Activated CD4-positive, alpha-beta T cell treated with anti-CD3 and anti-CD28 coated beads, Interleukin-2, Interleukin-6, amounts not matched to agents 100 ng/mL and 50 ng/mL, durations not matched to agents 16 hours and 8 hours (primary cell): ENCODE results near the gene GPR157.
"Not testable (repeated sequence)": the region's sequence is repeated elsewhere in the genome, so short reads cannot be mapped to it uniquely, and the experiment has no call there.

ENCODE experiments used
- DNase-seq: peaks from one replicate; pipeline ENCODE4 v3.0.0-alpha.2; 2020

GPR157 gene

GRCh38 chr1:9115351-9116205 lies 13.3 kb downstream of the GPR157 start:
- no peak for DNase-seq

- DNase-seq = no peak
Observed at GRCh38 chr1:9112961-9113880, 15.7 kb downstream of the GPR157 start.

GRCh38 chr1:9111957-9112356 lies 16.9 kb downstream of the GPR157 start:
- DNase-seq = peak; percentile 52

GRCh38 chr1:9111357-9111691 lies 17.6 kb downstream of the GPR157 start:
- DNase-seq = no peak

- DNase-seq = peak; percentile 88
Observed at GRCh38 chr1:9110669-9111356, 18.1 kb downstream of the GPR157 start.

- DNase-seq = no peak
Observed at GRCh38 chr1:9108056-9108665, 20.7 kb downstream of the GPR157 start.

- no peak for DNase-seq
Observed at GRCh38 chr1:9107136-9107535, 21.8 kb downstream of the GPR157 start.

GRCh38 chr1:9106286-9106685 lies 22.6 kb downstream of the GPR157 start:
- DNase-seq = no peak

DNA sequence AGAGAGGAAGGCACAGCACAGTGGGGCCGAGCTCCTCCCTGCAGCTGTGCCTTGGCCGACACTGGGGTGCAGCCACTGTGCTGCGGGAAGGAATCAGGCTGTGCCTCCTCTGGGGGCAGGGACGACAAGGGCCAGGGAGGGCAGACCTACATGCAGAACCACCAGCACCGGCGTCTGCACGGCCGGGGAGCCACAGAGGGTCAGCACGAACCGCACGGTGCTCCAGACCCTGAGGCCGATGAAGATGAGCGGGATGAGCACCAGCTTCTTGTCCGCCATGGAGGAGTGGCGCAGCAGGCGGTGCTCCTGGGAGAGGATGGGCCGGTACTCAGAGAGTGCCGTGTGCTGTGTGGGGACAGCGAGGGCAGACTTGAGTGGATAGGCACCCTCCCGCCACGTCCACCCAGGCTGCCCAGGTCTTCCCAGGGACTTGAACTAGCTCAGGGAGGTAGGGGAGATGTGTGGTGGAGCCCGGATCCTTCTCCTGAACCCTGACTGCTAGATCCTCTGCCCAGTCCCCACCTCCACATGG lies 23.5 kb downstream of the GPR157 start:
- no peak for DNase-seq

DNA sequence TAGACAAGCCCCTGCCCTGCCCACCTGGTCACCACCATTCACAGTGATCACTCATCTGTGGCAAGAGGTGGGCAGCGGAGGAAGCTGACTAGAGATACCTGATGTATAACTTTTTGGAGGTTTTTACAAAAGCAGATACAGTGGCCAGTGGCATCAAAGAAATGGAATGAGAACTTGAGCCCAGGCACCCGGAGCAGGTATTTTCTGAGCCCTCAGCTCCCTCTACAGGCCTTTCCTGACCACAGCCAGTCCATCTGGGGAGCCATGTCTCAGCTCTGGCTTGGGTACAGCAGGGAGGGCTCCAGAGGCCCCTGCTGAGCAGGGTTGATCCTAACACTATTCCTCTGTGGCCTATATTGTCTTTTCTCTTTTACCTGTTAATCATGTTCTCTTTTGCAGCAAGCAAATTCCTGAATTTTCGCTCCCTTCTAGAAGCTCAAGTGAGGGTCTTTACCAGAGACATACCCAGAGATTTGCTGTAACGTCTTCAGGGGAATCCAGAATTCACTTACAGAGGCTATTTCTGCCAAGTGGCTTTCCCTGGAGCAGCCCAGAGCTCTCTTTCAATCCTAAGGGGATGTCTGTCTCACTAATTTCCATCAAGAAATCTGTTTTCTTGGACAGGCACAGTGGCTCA lies 27.3 kb downstream of the GPR157 start:
- peak; percentile 26 for DNase-seq

GRCh38 chr1:9100471-9101043 lies 28.3 kb downstream of the GPR157 start:
- DNase-seq = no peak

DNA sequence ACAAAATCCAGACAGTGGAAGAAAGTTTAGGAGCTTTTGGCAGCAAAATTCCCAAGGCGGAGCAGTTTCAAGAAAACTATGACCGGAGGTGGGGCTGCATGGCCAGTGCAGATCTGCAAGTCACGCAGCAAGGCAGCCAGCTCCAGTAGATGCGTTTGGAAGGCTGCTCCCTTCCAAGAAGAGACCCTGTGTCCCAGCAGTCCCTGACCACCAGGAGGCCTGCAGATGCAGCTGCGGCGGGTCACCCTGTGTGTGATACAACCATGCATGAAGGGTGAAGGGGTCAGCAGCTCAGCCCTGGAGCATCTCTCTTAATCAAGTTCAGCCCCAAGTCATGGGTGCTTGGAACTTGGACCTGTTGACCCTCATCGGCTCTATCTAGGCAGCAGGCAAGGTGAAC lies 29.3 kb downstream of the GPR157 start:
- no peak for DNase-seq

- no peak for DNase-seq
Observed at GRCh38 chr1:9097947-9098705, 30.8 kb downstream of the GPR157 start.

DNA sequence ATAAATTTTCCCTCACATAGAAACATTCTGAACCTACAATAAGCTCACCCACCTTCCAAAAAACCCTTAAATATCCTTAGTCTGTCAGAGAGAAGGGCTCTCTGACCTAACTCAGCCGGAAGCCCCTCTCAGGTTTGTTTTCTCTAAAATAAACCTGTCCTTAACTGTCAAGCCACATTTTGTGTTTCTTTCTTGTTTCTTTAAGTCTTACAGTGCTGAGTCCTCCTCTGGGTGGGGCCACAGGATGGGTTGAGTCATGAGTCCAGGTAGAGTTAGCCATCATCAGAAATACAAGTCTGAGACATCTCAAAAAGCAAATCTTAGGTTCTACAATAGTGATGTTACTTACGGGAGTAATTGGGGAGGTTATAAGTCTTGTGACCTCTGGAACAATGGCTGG lies 33.1 kb downstream of the GPR157 start:
- DNase-seq = no peak

GRCh38 chr1:9093996-9094595 lies 34.8 kb downstream of the GPR157 start:
- not testable (repeated sequence) for DNase-seq

DNA sequence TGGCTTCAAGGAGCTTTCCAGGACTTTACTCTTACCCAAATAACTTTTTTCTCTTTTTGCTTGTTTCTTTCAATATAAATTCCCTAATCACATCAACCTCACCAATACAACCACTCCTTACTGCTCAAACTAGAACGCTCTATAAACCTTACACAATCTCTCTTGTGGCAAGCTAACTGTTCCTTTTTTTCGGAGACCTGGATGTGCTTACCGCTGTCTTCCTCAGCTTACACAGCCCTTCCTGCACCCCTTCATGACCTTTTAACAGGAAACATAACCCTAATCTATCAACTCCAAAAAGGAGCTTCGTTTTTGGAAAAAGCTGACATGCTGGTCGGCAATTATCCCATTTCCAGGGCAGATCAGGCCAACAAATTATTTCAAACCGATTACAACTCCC lies 35.3 kb downstream of the GPR157 start:
- DNase-seq = no peak

DNA sequence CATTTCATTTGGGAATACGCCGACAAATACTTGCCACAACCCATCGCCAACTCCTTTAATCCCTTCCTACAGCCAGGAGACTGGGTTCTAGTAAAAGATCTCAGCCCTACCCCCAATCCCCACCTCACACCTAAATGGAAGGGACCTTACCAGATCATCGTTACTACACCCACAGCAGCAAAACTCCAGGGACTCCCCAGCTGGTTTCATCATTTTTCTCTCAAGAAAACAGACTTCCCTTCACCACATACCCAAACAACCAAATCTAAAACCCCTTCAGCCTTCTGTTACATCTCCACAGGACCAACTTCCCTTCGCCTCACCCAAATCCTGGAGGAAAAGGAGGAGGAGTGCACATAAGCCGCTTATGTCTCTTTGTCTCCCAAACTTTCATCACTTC lies 35.8 kb downstream of the GPR157 start:
- DNase-seq = no peak

- no peak for DNase-seq
Observed at GRCh38 chr1:9088807-9089206, 40.1 kb downstream of the GPR157 start.

DNA sequence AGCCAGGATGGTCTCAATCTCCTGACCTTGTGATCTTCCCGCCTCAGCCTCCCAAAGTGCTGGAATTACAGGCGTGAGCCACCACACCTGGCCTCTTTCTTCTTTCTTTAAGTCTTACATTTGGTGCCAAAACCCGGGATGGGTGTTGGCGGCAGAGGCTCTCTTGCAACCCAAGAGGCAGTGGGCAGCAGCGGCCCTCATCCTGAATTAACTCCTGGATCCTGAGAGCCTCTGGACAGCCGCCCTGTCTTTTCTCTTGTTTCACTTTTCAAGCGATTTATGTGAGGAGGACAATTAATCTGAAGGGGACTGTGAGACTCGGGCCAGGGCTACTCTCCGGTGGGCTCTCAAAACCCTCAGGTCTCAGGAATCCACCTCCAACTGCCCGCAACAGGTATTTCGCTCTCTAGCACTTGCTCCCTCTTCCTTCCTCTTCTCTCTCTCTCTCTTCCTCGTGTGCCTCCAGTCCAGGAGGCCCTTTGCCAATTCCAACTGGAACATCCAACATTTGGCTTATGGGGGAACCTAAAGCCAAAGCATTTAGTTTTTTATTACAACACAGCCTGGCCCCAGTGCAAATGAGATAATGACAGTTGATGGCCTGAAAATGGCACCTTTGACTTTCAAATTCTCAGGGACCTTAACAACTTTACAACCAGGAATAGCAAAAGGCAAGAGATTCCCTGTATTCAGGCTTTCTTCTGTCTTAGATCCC lies 41.3 kb downstream of the GPR157 start:
- no peak for DNase-seq

- DNase-seq = no peak
Observed at GRCh38 chr1:9086796-9087195, 42.1 kb downstream of the GPR157 start.
